Fibroblast of lung (primary cell): ENCODE measurements around the gene TMEM131L.

Source experiments
- CTCF ChIP-seq, 2 donors: IDR thresholded peaks in 1 of 2; conservative IDR thresholded peaks in 1 of 2; 1 replicate in 1 of 2; 2 replicates in 1 of 2; pipeline ENCODE4 v1.5.1; 2011 to 2012; ENCODE audit warnings: low read length in 2 of 2, control low read depth in 1 of 2, inconsistent platforms in 1 of 2, low read depth in 1 of 2, mild to moderate bottlenecking in 1 of 2
- EZH2 ChIP-seq: IDR thresholded peaks from 2 replicates; pipeline ENCODE4 v1.5.1; 2012; ENCODE audit warnings: low read length, control low read depth, mild to moderate bottlenecking; ENCODE audit errors: missing control alignments

- TF ChIP-seq EZH2 (no peak), CTCF (conservative IDR thresholded peaks at IDR 0.05 in 1 of 2, IDR thresholded peaks at IDR 0.05 in 1 of 2; ENCODE audit: low read depth in 1 of 2, low read length in 2 of 2) (no peak)
Measured at GRCh38 chr4:153530284-153530999, 64.3 kb downstream of the TMEM131L start.
